ENCODE measurements around the gene CTIF.

- TF ChIP-seq EZH2phosphoT487 (IDR thresholded peaks at IDR 0.05; ENCODE audit: low read depth, severe bottlenecking, unreplicated experiment) (no peak), CTCF (IDR thresholded peaks at IDR 0.05; ENCODE audit: poor library complexity) (no peak), EZH2 (IDR thresholded peaks at IDR 0.05; ENCODE audit: borderline replicate concordance) (no peak)
Measured at GRCh38 chr18:48641981-48642380, 103.2 kb downstream of the CTIF start.

Measured in hepatocyte (in vitro differentiated cells).